Esophagus squamous epithelium (tissue), 5 donors: ENCODE results near the gene XPNPEP1. TPM values are rescaled to one million over a fixed set of nuclear protein-coding genes. Genes with fewer than 3 reads are reported as not detected.

Experiments
- DNase-seq: peaks from one replicate; lab custom pipeline; 2025; lab: John Stamatoyannopoulos, UW
- H3K27ac ChIP-seq, 4 donors: fragments of 200-600 bp; sonication (generic); one replicate each; pipeline ENCODE4 v1.5.1; 2016 to 2019; ENCODE audit warnings: mild to moderate bottlenecking in 1 of 4
- H3K27me3 ChIP-seq, 4 donors: fragments of 200-600 bp; sonication (generic); 1 replicate in 3 of 4; 2 replicates in 1 of 4; pipeline versions ENCODE4 v1.5.1 to v1.6.0; 2017 to 2021; ENCODE audit warnings: antibody characterized with exemption in 1 of 4
- H3K36me3 ChIP-seq, 3 donors: fragments of 200-600 bp; sonication (generic); one replicate each; pipeline ENCODE4 v1.5.1; 2016 to 2019
- H3K4me1 ChIP-seq, 3 donors: fragments of 200-600 bp; sonication (generic); one replicate each; pipeline ENCODE4 v1.5.1; 2017 to 2019
- H3K4me3 ChIP-seq, 4 donors: fragments of 200-600 bp; sonication (generic); 1 replicate in 3 of 4; 2 replicates in 1 of 4; pipeline ENCODE4 v1.5.1; 2016 to 2019; ENCODE audit warnings: mild to moderate bottlenecking in 2 of 4, moderate library complexity in 1 of 4
- H3K9me3 ChIP-seq, 3 donors: fragments of 200-600 bp; sonication (generic); one replicate each; pipeline ENCODE4 v1.5.1; 2016 to 2019
- POLR2A ChIP-seq, 4 donors: fragments of 450-650 bp; IDR thresholded peaks; one replicate each; pipeline ENCODE4 v1.6.1; 2017; ENCODE audit warnings: antibody characterized with exemption in 4 of 4, mild to moderate bottlenecking in 4 of 4, moderate library complexity in 3 of 4
- WGBS, 2 donors: methylation state at CpG; one replicate each; pipeline ENCODE4 v1.1.5; 2018; 5-methylcytosine and 5-hydroxymethylcytosine counted together
- intact Hi-C: fragments of 100-400 bp; cut with DNase I; formaldehyde crosslinking; loops from one replicate; pipeline ENCODE4 v1.15.0; 2022
- total RNA-seq, 4 donors: library from RNA; depleted of rRNA; stranded (reverse); fragments of >200 nt; gene quantifications; one replicate each; pipeline ENCODE4 v1.1.0, GENCODE V29; 2016
- TF ChIP-seq, protein P1 (sequence below), 6 experiments: fragments of 450-650 bp in 4 of 6; fragments of 200-600 bp in 2 of 6; sonication (generic) in 2 of 6; IDR thresholded peaks; one replicate each; pipeline ENCODE4 v1.5.1; 2016 to 2019; ENCODE audit warnings: antibody characterized with exemption in 6 of 6, mild to moderate bottlenecking in 4 of 6, moderate library complexity in 4 of 6
- donor health status: DM: yes; HTN: yes; CAD: no.

Gene XPNPEP1
- total RNA-seq, 4 donors from 2014 or later = 39.0 to 79.3 (median 60.1) TPM

DNA sequence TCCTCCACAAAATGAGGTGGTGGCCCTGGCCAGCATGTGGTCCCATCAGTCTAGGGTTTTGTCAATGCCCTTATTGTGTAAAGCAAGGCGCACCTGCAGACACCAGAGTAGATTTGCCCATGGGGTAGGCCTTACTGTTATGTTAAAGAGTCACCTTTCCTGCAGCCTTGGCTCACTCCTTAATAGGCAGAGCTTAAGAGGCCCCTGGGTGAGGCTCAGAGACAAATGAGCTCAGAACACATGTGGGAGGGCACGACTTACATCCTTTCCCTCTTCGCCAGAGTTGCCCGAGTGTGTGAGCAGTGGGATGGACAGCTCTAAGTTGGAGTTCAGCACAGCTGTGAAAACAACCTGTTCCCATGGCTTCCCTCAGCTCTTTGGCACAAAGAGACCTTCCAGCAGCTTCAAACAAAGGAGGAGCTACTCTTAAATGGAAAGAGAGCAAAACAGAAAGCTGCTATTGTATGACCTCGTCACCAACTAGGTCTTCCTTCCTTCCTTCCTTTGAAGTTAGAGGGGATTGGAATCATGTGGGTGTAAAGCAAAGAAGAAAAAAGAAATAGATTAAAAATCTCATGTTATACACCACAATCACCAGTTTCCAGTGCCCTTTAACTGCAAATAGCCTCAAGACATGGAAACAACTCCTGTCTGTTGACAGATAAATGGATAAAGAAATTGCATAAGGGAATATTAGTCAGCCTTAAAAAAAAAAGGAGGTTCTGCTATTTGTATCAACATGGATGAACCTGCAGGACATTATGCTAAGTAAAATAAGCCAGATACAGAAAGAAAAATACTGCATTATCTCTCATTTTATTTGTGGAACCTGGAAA is 11.9 kb upstream of the XPNPEP1 start:
- intact Hi-C loops = no loop called here
- TF ChIP-seq, protein P1, sequence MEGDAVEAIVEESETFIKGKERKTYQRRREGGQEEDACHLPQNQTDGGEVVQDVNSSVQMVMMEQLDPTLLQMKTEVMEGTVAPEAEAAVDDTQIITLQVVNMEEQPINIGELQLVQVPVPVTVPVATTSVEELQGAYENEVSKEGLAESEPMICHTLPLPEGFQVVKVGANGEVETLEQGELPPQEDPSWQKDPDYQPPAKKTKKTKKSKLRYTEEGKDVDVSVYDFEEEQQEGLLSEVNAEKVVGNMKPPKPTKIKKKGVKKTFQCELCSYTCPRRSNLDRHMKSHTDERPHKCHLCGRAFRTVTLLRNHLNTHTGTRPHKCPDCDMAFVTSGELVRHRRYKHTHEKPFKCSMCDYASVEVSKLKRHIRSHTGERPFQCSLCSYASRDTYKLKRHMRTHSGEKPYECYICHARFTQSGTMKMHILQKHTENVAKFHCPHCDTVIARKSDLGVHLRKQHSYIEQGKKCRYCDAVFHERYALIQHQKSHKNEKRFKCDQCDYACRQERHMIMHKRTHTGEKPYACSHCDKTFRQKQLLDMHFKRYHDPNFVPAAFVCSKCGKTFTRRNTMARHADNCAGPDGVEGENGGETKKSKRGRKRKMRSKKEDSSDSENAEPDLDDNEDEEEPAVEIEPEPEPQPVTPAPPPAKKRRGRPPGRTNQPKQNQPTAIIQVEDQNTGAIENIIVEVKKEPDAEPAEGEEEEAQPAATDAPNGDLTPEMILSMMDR (IDR thresholded peaks at IDR 0.05) = no peak
- no peak for TF ChIP-seq POLR2A (IDR thresholded peaks at IDR 0.05)
- Histone ChIP-seq H3K4me1 (peaks cover 9 to 25% (median 16%) of the 10 kb centered on the region in 3 donors), H3K27ac (peak overlapping the region in 2 of 4 donors; percentile 4 to 19), H3K36me3 (no peaks in the 10 kb centered on the region), H3K9me3 (no peaks in the 10 kb centered on the region), H3K27me3 (no peaks in the 10 kb centered on the region), H3K4me3 (no peak overlapping the region)
- WGBS, 2 donors = 49 to 61% methylated on average over 2 to 4 of the region's 5 CpGs
- no peak for DNase-seq

DNA sequence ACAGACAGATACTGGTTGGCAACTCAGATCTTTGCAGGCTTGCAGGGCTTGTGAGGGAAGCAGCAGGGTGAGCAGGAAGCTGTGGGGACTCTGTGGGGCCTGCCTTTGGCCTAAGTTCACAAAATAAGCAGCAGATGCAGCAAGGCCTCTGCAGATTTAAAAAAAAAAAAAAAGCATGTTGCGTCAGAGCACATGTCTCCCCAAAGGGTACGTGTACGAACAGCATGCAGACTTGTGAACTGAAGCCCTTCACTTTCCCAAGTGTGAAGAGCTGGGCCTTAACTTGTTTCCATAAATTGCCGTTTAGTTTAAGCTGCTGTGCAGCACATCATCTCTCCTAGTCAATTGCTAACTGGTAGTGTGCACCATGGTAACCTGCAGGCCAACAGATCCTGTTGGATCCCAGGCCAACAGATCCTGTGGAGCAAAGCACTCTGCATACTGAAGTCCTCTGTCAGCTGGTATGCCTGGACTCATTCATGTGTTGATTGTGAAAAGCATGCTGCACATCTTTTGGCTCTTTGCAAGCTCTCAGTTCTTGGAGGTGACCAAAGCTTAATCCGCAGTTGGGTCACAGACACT is 10.8 kb upstream of the XPNPEP1 start:
- Histone ChIP-seq H3K9me3 (no peaks in the 10 kb centered on the region), H3K27ac (no peak overlapping the region), H3K36me3 (no peaks in the 10 kb centered on the region), H3K4me3 (no peak overlapping the region), H3K4me1 (peaks cover 9 to 25% (median 16%) of the 10 kb centered on the region in 3 donors), H3K27me3 (no peaks in the 10 kb centered on the region)
- no peak for TF ChIP-seq POLR2A (IDR thresholded peaks at IDR 0.05)
- TF ChIP-seq, protein P1 (IDR thresholded peaks at IDR 0.05) = no peak
- DNase-seq = no peak
- 43 to 50% methylated on average over 5 of the region's 5 CpGs for WGBS, 2 donors
- intact Hi-C loops = no loop called here

DNA sequence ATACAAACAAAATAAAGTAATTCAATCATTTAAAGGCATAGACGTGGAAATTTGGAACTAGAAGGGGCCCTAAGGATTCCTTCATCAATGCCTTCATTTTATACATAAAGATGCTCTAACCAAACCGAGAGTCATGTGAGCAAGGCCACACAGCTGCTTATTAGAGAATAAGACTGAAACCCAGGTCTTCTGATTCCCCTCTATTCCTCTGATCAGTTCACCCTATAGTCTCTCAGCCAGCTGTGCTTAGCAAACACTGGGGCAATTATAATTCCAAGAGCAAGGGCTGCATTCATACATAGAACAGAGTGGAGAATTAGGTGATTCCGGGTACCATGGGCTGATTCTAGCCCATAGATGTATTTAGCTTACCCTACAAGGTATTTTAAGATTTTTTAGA is 9.7 kb upstream of the XPNPEP1 start:
- no peaks in the 10 kb centered on the region for H3K9me3 ChIP-seq
- DNase-seq = no peak
- no peaks in the 10 kb centered on the region for H3K27me3 ChIP-seq
- H3K27ac ChIP-seq = no peak overlapping the region
- no peaks in the 10 kb centered on the region for H3K36me3 ChIP-seq
- TF ChIP-seq, protein P1 (IDR thresholded peaks at IDR 0.05) = no peak
- 86 to 92% methylated on average over 3 of the region's 3 CpGs for WGBS, 2 donors
- H3K4me1 ChIP-seq = peaks cover 9 to 25% (median 16%) of the 10 kb centered on the region in 3 donors
- intact Hi-C loops = no loop called here
- no peak overlapping the region for H3K4me3 ChIP-seq

DNA sequence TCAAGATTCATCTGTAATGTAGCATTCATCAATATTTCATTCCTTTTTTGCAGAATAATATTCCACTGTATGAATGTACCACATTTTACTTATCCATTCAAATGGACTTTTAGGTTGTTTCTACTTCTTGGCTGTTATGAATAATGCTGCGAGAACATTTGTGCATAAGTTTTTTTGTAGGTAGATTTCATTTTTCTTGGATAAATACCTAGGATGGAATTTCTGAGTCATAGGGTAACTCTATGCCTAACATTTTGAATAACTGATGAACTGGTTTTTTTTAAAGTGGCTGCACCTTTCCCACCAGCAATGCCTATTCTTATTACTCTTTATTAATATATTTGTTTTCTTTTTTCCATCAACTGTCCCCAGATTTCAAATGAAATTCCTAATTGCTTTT is 9.1 kb upstream of the XPNPEP1 start:
- intact Hi-C loops = no loop called here
- DNase-seq = no peak
- Histone ChIP-seq H3K9me3 (no peaks in the 10 kb centered on the region), H3K36me3 (no peaks in the 10 kb centered on the region), H3K4me1 (peaks cover 9 to 25% (median 16%) of the 10 kb centered on the region in 3 donors), H3K4me3 (no peak overlapping the region), H3K27me3 (no peaks in the 10 kb centered on the region), H3K27ac (peak overlapping the region in 1 of 4 donors; percentile 18)
- WGBS, 2 donors = 47 to 73% methylated on average over 1 of the region's 1 CpG
- TF ChIP-seq, protein P1 (IDR thresholded peaks at IDR 0.05) = no peak
- TF ChIP-seq POLR2A (IDR thresholded peaks at IDR 0.05) = no peak

- Histone ChIP-seq H3K36me3 (no peaks in the 10 kb centered on the region), H3K9me3 (no peaks in the 10 kb centered on the region), H3K27me3 (no peaks in the 10 kb centered on the region), H3K4me3 (no peak overlapping the region), H3K27ac (no peak overlapping the region), H3K4me1 (peaks cover 9 to 25% (median 16%) of the 10 kb centered on the region in 3 donors)
- no peak for DNase-seq
- intact Hi-C loops = no loop called here
- TF ChIP-seq POLR2A (IDR thresholded peaks at IDR 0.05) = no peak
- TF ChIP-seq, protein P1 (IDR thresholded peaks at IDR 0.05) = no peak
- 60 to 80% methylated on average over 1 of the region's 1 CpG for WGBS, 2 donors
These were observed 7.9 kb upstream of the XPNPEP1 start for GRCh38 chr10:109931163-109931562.
